ENCODE data around the gene SLC2A10.
"Not testable (repeated sequence)": the region's sequence is repeated elsewhere in the genome, so short reads cannot be mapped to it uniquely, and the experiment has no call there.

The SLC2A10 gene

GRCh38 chr20:46709459-46710152 lies at the start of gene SLC2A10:
SLC2A10 (plus strand) TSS chr20:46709649; CDS start chr20:46709737, 88 bp downstream.
- DNase-seq = no peak

- no peak for DNase-seq
These were observed 49.0 kb upstream of the SLC2A10 start for GRCh38 chr20:46660487-46660886.

- DNase-seq = no peak
These were observed 47.8 kb upstream of the SLC2A10 start for GRCh38 chr20:46661659-46662058.

GRCh38 chr20:46663531-46663930 lies 45.9 kb upstream of the SLC2A10 start:
- no peak for DNase-seq

- no peak for DNase-seq
These were observed 43.8 kb upstream of the SLC2A10 start for GRCh38 chr20:46665602-46666001.

- DNase-seq = no peak
These were observed 43.1 kb upstream of the SLC2A10 start for GRCh38 chr20:46666306-46666705.

- no peak for DNase-seq
These were observed 42.5 kb upstream of the SLC2A10 start for GRCh38 chr20:46666818-46667515.

- DNase-seq = no peak
These were observed 39.2 kb upstream of the SLC2A10 start for GRCh38 chr20:46670228-46670584.

- no peak for DNase-seq
These were observed 38.6 kb upstream of the SLC2A10 start for GRCh38 chr20:46670585-46671584.

GRCh38 chr20:46671866-46672542 lies 37.4 kb upstream of the SLC2A10 start:
- no peak for DNase-seq

- DNase-seq = no peak
These were observed 36.8 kb upstream of the SLC2A10 start for GRCh38 chr20:46672543-46673148.

GRCh38 chr20:46673394-46674252 lies 35.8 kb upstream of the SLC2A10 start:
- no peak for DNase-seq

- DNase-seq = no peak
These were observed 35.0 kb upstream of the SLC2A10 start for GRCh38 chr20:46674253-46675083.

GRCh38 chr20:46676649-46677316 lies 32.7 kb upstream of the SLC2A10 start:
- DNase-seq = not testable (repeated sequence)

GRCh38 chr20:46677608-46678007 lies 31.8 kb upstream of the SLC2A10 start:
- DNase-seq = no peak

GRCh38 chr20:46678516-46678915 lies 30.9 kb upstream of the SLC2A10 start:
- no peak for DNase-seq

GRCh38 chr20:46680684-46681031 lies 28.8 kb upstream of the SLC2A10 start:
- DNase-seq = no peak

- peak; percentile 62 for DNase-seq
These were observed 28.2 kb upstream of the SLC2A10 start for GRCh38 chr20:46681032-46681854.
